Lung (tissue), 12 donors: Measurements from ENCODE around the gene BAIAP2. TPM values are rescaled to one million over a fixed set of nuclear protein-coding genes. Genes with fewer than 3 reads are reported as not detected.
A peak's percentile ranks its signal among the peaks of the same experiment; 100 is the strongest.
"Not testable (repeated sequence)": the region's sequence is repeated elsewhere in the genome, so short reads cannot be mapped to it uniquely, and the experiment has no call there.

Experiments used
- ATAC-seq: fragments of 200-7000 bp; cut with Tn5 transposase; one replicate; pipeline ENCODE4 v1.9.1; 2020; ENCODE audit warnings: moderate number of reproducible peaks; ENCODE audit not compliant: insufficient read depth, low FRiP score
- DNase-seq, 3 donors: peaks; one replicate each; pipeline ENCODE4 v3.0.0-alpha.2; 2013 to 2017
- H3K27ac ChIP-seq, 2 donors: one replicate each; pipeline ENCODE4 v1.5.1; 2013; ENCODE audit warnings: mild to moderate bottlenecking in 2 of 2, moderate library complexity in 2 of 2, control low read depth in 1 of 2, inconsistent platforms in 1 of 2, low read depth in 1 of 2, low read length in 1 of 2
- H3K27me3 ChIP-seq, 3 donors: one replicate each; pipeline ENCODE4 v1.5.1; 2013; ENCODE audit warnings: low read length in 2 of 3; ENCODE audit not compliant: control insufficient read depth in 3 of 3, insufficient read depth in 3 of 3
- H3K36me3 ChIP-seq, 4 donors: one replicate each; pipeline ENCODE4 v1.5.1; 2013; ENCODE audit warnings: low read length in 4 of 4, mild to moderate bottlenecking in 1 of 4, moderate library complexity in 1 of 4; ENCODE audit not compliant: control insufficient read depth in 4 of 4, insufficient read depth in 4 of 4
- H3K4me1 ChIP-seq, 5 donors: one replicate each; pipeline ENCODE4 v1.5.1; 2013; ENCODE audit warnings: low read length in 5 of 5, mild to moderate bottlenecking in 2 of 5, moderate library complexity in 1 of 5; ENCODE audit not compliant: control insufficient read depth in 5 of 5, insufficient read depth in 5 of 5
- H3K4me3 ChIP-seq: one replicate; pipeline ENCODE4 v1.5.1; 2013; ENCODE audit warnings: mild to moderate bottlenecking, control low read depth, moderate library complexity
- H3K9ac ChIP-seq, 2 donors: one replicate each; pipeline ENCODE4 v1.5.1; 2013; ENCODE audit warnings: low read length in 2 of 2, control low read depth in 1 of 2; ENCODE audit not compliant: insufficient read depth in 1 of 2
- H3K9me3 ChIP-seq, 4 donors: one replicate each; pipeline ENCODE4 v1.5.1; 2013; ENCODE audit warnings: low read length in 3 of 4, mild to moderate bottlenecking in 1 of 4, moderate library complexity in 1 of 4; ENCODE audit not compliant: control insufficient read depth in 4 of 4, insufficient read depth in 3 of 4
- WGBS, 2 donors: extraction: QIAGEN DNeasy Blood & Tissue Kit; methylation state at CpG; one replicate each; pipeline ENCODE4 v1.1.7; 2013; 5-methylcytosine and 5-hydroxymethylcytosine counted together
- polyA plus RNA-seq, 2 donors: library from polyadenylated mRNA; stranded (reverse); fragments of 200-250 nt; gene quantifications; one replicate each; pipeline ENCODE4 v1.2.1, GENCODE V29; 2013
- total RNA-seq, 2 donors: library from RNA; depleted of rRNA in 1 of 2; stranded (reverse); fragments of >200 nt in 1 of 2; gene quantifications; one replicate each; pipeline ENCODE4 v1.2.1, GENCODE V29; 2014 to 2021
- TF ChIP-seq, protein P1 (sequence below): IDR thresholded peaks from 2 replicates; pipeline ENCODE4 v1.5.1; 2012; ENCODE audit warnings: mild to moderate bottlenecking; ENCODE audit errors: control extremely low read depth, extremely low read depth
- donor health status: control.
- donor health status: control.
- donor health status: Bipolar disorder and iron deficiency.
- donor health status: healthy.
- donor health status: DM: yes; HTN: yes; CAD: no.

The BAIAP2 gene
- total and polyA plus RNA-seq, 4 donors = 59.2 to 141 (median 77.7) TPM

DNA sequence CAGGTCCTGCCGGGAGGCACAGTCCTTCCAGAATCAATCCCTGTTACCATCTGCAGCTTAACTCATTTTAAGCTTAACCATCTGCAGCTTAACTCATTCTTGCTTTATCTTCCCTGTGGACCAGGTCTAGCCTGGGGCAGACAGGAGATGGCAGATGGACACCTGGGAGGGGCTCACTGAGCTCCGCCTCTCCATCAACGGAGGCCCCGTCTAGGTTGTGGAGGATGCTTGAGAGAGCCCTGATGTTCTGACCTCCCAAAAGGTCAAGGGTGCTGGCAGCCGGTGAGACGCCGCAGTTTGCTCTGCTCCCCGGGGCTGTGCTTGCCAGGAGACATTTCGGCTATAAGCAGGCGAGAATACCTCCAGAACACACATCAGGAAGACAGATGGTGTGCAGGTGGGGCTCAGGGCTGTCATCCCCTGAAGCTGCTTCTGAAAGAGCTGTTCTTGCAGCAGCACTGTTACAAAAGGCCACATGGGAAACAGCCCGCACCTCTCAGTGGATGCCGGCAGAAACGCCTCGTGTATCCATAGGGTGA, 41.3 kb downstream of the BAIAP2 start:
- WGBS, 2 donors = 76 to 81% methylated on average over 14 of the region's 14 CpGs
- no peak for DNase-seq
- peaks cover 0 to 36% (median 2%) of the 10 kb centered on the region in 4 donors for H3K36me3 ChIP-seq
- ATAC-seq = no peak
- H3K9me3 ChIP-seq = peaks cover 0 to 3% (median 0%) of the 10 kb centered on the region in 4 donors
- peaks cover 0 to 23% (median 8%) of the 10 kb centered on the region in 5 donors for H3K4me1 ChIP-seq
- no peaks in the 10 kb centered on the region for H3K27me3 ChIP-seq
- no peak overlapping the region for H3K4me3 ChIP-seq
- TF ChIP-seq, protein P1, sequence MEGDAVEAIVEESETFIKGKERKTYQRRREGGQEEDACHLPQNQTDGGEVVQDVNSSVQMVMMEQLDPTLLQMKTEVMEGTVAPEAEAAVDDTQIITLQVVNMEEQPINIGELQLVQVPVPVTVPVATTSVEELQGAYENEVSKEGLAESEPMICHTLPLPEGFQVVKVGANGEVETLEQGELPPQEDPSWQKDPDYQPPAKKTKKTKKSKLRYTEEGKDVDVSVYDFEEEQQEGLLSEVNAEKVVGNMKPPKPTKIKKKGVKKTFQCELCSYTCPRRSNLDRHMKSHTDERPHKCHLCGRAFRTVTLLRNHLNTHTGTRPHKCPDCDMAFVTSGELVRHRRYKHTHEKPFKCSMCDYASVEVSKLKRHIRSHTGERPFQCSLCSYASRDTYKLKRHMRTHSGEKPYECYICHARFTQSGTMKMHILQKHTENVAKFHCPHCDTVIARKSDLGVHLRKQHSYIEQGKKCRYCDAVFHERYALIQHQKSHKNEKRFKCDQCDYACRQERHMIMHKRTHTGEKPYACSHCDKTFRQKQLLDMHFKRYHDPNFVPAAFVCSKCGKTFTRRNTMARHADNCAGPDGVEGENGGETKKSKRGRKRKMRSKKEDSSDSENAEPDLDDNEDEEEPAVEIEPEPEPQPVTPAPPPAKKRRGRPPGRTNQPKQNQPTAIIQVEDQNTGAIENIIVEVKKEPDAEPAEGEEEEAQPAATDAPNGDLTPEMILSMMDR = no peak
- H3K9ac ChIP-seq = no peak overlapping the region
- no peak overlapping the region for H3K27ac ChIP-seq

DNA sequence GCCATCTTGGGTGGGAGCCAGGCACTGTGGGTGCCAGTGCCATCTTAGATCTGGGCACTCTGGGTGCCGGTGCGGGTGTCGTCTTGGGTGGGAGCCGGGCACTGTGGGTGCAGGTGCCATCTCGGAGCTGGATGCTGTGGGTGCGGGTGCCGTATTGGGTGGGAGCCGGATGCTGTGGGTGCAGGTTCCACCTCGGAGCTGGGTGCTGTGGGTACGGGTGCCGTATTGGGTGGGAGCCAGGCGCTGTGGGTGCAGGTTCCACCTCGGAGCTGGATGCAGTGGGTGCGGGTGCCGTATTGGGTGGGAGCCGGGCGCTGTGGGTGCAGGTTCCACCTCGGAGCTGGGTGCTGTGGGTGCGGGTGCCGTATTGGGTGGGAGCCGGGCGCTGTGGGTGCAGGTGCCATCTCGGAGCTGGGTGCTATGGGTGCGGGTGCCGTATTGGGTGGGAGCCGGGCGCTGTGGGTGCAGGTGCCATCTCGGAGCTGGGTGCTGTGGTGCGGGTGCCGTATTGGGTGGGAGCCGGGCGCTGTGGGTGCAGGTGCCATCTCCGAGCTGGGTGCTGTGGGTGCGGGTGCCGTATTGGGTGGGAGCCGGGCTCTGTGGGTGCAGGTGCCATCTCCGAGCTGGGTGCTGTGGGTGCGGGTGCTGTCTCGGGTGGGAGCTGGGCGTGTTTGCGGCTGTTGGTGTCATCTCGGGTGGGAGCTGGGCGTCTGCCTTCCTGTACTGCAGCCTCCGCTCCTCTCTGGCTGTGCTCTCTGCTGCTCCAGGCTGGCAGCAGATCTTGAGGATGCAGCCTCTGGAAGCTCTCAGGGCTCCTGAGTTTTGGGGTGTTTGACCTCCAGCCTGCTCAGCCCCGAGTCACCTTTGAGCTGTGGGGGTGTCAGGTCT, 43.3 kb downstream of the BAIAP2 start:
- ATAC-seq, H3K27me3 ChIP-seq, DNase-seq, H3K27ac ChIP-seq, H3K4me3 ChIP-seq, H3K9me3 ChIP-seq, H3K9ac ChIP-seq: not testable (repeated sequence)
- Histone ChIP-seq H3K4me1 (peaks cover 0 to 26% (median 18%) of the 10 kb centered on the region in 5 donors), H3K36me3 (peaks cover 0 to 29% (median 2%) of the 10 kb centered on the region in 4 donors)
- 94 to 95% methylated on average over 44 to 45 of the region's 45 CpGs for WGBS, 2 donors

DNA sequence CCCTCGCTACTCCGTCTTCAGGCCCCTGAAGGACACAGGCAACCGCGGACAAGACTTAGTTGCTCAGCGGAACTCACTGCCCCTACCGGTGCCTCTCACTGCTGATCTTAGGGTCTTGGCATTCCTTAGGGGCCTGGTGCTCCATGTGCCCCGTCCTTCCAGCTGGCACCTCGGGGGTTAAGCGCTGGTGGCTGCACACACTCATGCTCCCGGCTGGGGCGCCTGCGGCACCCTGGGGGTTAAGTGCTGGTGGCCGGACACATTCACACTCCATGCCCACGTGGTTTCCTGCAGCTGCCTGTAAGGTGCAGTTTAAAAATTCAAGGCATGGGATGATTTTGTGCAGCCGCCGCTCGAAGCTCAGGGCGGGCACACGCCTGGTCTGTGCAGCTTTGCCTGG, 45.1 kb downstream of the BAIAP2 start:
- no peak overlapping the region for H3K9ac ChIP-seq
- WGBS, 2 donors = 63% methylated on average over 19 of the region's 19 CpGs
- TF ChIP-seq, protein P1 = no peak
- no peak for ATAC-seq
- H3K4me1 ChIP-seq = peaks cover 0 to 35% (median 23%) of the 10 kb centered on the region in 5 donors
- H3K9me3 ChIP-seq = no peaks in the 10 kb centered on the region
- no peak for DNase-seq
- peaks cover 0 to 27% (median 0%) of the 10 kb centered on the region in 4 donors for H3K36me3 ChIP-seq
- peak overlapping the region in 1 of 2 donors; percentile 5 for H3K27ac ChIP-seq
- H3K27me3 ChIP-seq = no peaks in the 10 kb centered on the region
- no peak overlapping the region for H3K4me3 ChIP-seq
